A549 (cell line): ENCODE measurements around the gene PTPRN2.

ENCODE experiments used
- CBX8 ChIP-seq: fragments of 200-600 bp; sonication (generic); IDR thresholded peaks from 2 replicates; pipeline ENCODE4 v1.6.1; 2016
- CTCF ChIP-seq: fragments of >200 bp; sonication (Bioruptor Twin); formaldehyde crosslinking; IDR thresholded peaks from 3 replicates; pipeline ENCODE4 v1.5.1; 2016
- HOXB5 ChIP-seq: fragments of 250-450 bp; sonication (Bioruptor Pico); IDR thresholded peaks from 2 replicates; pipeline ENCODE4 v1.5.0; 2020; ENCODE audit warnings: mild to moderate bottlenecking, moderate library complexity
- KDM1A ChIP-seq: fragments of 200-600 bp; sonication (generic); IDR thresholded peaks from 2 replicates; pipeline ENCODE4 v1.6.1; 2016; ENCODE audit warnings: low read depth, mild to moderate bottlenecking
- KDM5A ChIP-seq: fragments of 200-600 bp; sonication (generic); IDR thresholded peaks from 2 replicates; pipeline ENCODE4 v1.6.1; 2016; ENCODE audit warnings: antibody characterized with exemption, mild to moderate bottlenecking
- RAD21 ChIP-seq, 2 experiments: fragments of >200 bp in 1 of 2; sonication (Bioruptor Twin) in 1 of 2; formaldehyde crosslinking in 1 of 2; IDR thresholded peaks in 1 of 2; conservative IDR thresholded peaks in 1 of 2; 2 replicates in 1 of 2; 3 replicates in 1 of 2; pipeline ENCODE4 v1.6.1; 2012 to 2018; ENCODE audit warnings: inconsistent platforms in 1 of 2
- RCOR1 ChIP-seq: fragments of 150-350 bp; IDR thresholded peaks from 2 replicates; pipeline ENCODE4 v1.6.1; 2014; ENCODE audit warnings: antibody characterized with exemption, low read length, low read depth
- TF ChIP-seq, protein P1 (sequence below): IDR thresholded peaks from 2 replicates; pipeline ENCODE4 v1.6.1; 2012

DNA sequence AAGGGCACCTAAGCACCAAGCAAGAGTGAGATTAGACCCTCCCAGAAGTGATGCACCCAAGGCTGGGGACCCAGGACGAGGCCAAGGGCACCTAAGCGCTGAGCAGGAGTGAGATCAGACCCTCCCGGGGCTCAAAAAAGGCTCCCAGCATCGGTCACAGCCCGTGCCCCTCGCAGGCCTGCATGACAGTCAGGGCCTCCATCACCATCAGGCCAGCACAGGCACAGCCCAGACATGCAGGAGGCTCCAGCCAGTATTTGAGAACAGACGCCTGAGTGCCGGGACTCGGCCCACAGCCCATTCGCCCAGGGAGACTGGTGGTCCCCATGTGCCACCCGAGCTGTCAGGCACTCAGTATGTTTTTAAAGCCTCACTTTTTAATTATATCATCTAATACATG is 595.9 kb downstream of the PTPRN2 start:
- no peak for TF ChIP-seq CTCF
- TF ChIP-seq HOXB5 (CRISPR knock-in tag): no peak
- TF ChIP-seq RAD21 (conservative IDR thresholded peaks at IDR 0.05 in 1 of 2, IDR thresholded peaks at IDR 0.05 in 1 of 2): no peak
- TF ChIP-seq CBX8: no peak
- TF ChIP-seq RCOR1: no peak
- no peak for TF ChIP-seq KDM5A
- TF ChIP-seq KDM1A: no peak
- TF ChIP-seq, protein P1, sequence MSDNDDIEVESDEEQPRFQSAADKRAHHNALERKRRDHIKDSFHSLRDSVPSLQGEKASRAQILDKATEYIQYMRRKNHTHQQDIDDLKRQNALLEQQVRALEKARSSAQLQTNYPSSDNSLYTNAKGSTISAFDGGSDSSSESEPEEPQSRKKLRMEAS: no peak
